NB4 (cell line): ENCODE measurements around the gene MRPL14.

ENCODE experiments used
- CTCF ChIP-seq: IDR thresholded peaks from one replicate; pipeline ENCODE4 v1.5.1; 2012; ENCODE audit warnings: low read depth, low read length
- POLR2A ChIP-seq: IDR thresholded peaks from 2 replicates; pipeline ENCODE4 v1.6.1; 2011; ENCODE audit warnings: mild to moderate bottlenecking; ENCODE audit not compliant: insufficient read length; ENCODE audit errors: extremely low read depth

GRCh38 chr6:44172731-44173500 lies 45.7 kb upstream of the MRPL14 start:
- TF ChIP-seq CTCF (peak; percentile 96), POLR2A (no peak)
